H9 (cell line): ENCODE measurements around the gene GID8. TPM values are rescaled to one million over a fixed set of nuclear protein-coding genes. Genes with fewer than 3 reads are reported as not detected.

ENCODE experiments used
- DNase-seq: peaks from one replicate; pipeline ENCODE4 v3.0.0-alpha.2; 2017
- H2AFZ ChIP-seq: one replicate; pipeline ENCODE4 v1.6.1; 2013; ENCODE audit warnings: mild to moderate bottlenecking, low read length, control low read depth, moderate library complexity
- H2AK5ac ChIP-seq: 2 replicates; pipeline ENCODE4 v1.6.1; 2013; ENCODE audit warnings: low read length, control low read depth, mixed read lengths; ENCODE audit not compliant: insufficient read length
- H2BK120ac ChIP-seq: one replicate; pipeline ENCODE4 v1.6.1; 2013; ENCODE audit warnings: low read depth, mild to moderate bottlenecking, low read length, control low read depth, inconsistent platforms; ENCODE audit not compliant: poor library complexity, severe bottlenecking
- H2BK12ac ChIP-seq: 2 replicates; pipeline ENCODE4 v1.6.1; 2013; ENCODE audit warnings: low read length, control low read depth, mixed read lengths, low read depth; ENCODE audit not compliant: insufficient read length
- H2BK15ac ChIP-seq: 2 replicates; pipeline ENCODE4 v1.6.1; 2013; ENCODE audit warnings: low read depth, low read length, control low read depth
- H2BK20ac ChIP-seq: one replicate; pipeline ENCODE4 v1.6.1; 2013; ENCODE audit warnings: low read depth, mild to moderate bottlenecking, low read length, control low read depth, inconsistent platforms; ENCODE audit not compliant: poor library complexity, severe bottlenecking
- H2BK5ac ChIP-seq: 2 replicates; pipeline ENCODE4 v1.6.1; 2013; ENCODE audit warnings: low read length, control low read depth, mixed read lengths; ENCODE audit not compliant: insufficient read length
- H3K14ac ChIP-seq: 2 replicates; pipeline ENCODE4 v1.6.1; 2013; ENCODE audit warnings: low read length, control low read depth; ENCODE audit not compliant: insufficient read depth
- H3K18ac ChIP-seq: 2 replicates; pipeline ENCODE4 v1.6.1; 2013; ENCODE audit warnings: low read depth, mild to moderate bottlenecking, mixed read lengths, low read length, control low read depth; ENCODE audit not compliant: insufficient read length
- H3K23ac ChIP-seq: 2 replicates; pipeline ENCODE4 v1.6.1; 2013; ENCODE audit warnings: low read length, control low read depth, mixed read lengths, low read depth; ENCODE audit not compliant: insufficient read length
- H3K23me2 ChIP-seq: 2 replicates; pipeline ENCODE4 v1.6.1; 2013; ENCODE audit warnings: low read depth, mild to moderate bottlenecking, mixed read lengths, low read length, control low read depth; ENCODE audit not compliant: insufficient read length, poor library complexity, severe bottlenecking
- H3K27ac ChIP-seq: 2 replicates; pipeline ENCODE4 v1.5.1; 2013; ENCODE audit warnings: low read length, control low read depth, mixed read lengths, low read depth; ENCODE audit not compliant: insufficient read length
- H3K27me3 ChIP-seq: 2 replicates; pipeline ENCODE4 v1.6.1; 2013; ENCODE audit warnings: low read length, control low read depth, inconsistent platforms; ENCODE audit not compliant: insufficient read depth
- H3K4ac ChIP-seq: 2 replicates; pipeline ENCODE4 v1.6.1; 2013; ENCODE audit warnings: low read depth, mild to moderate bottlenecking, control low read depth, inconsistent platforms, low read length, moderate library complexity
- H3K4me1 ChIP-seq: 2 replicates; pipeline ENCODE4 v1.6.1; 2013; ENCODE audit warnings: low read length, control low read depth, inconsistent platforms; ENCODE audit not compliant: insufficient read depth
- H3K4me2 ChIP-seq: 2 replicates; pipeline ENCODE4 v1.6.1; 2013; ENCODE audit warnings: low read length, control low read depth, mixed read lengths; ENCODE audit not compliant: insufficient read length, insufficient read depth
- H3K56ac ChIP-seq: 2 replicates; pipeline ENCODE4 v1.6.1; 2013; ENCODE audit warnings: low read depth, mild to moderate bottlenecking, mixed read lengths, low read length, control low read depth; ENCODE audit not compliant: insufficient read length
- H3K79me1 ChIP-seq: 2 replicates; pipeline ENCODE4 v1.6.1; 2013; ENCODE audit warnings: low read depth, mild to moderate bottlenecking, moderate library complexity, low read length, control low read depth, inconsistent platforms; ENCODE audit not compliant: insufficient read depth, poor library complexity, severe bottlenecking
- H3K79me2 ChIP-seq: 2 replicates; pipeline ENCODE4 v1.6.1; 2013; ENCODE audit warnings: low read length, control low read depth, inconsistent platforms; ENCODE audit not compliant: insufficient read depth
- H3K9ac ChIP-seq: 2 replicates; pipeline ENCODE4 v1.6.1; 2013; ENCODE audit warnings: low read length, control low read depth, mixed read lengths; ENCODE audit not compliant: insufficient read length; ENCODE audit errors: extremely low read depth
- H3K9me3 ChIP-seq: one replicate; pipeline ENCODE4 v1.6.1; 2013; ENCODE audit warnings: low read depth, low read length, inconsistent platforms; ENCODE audit not compliant: control insufficient read depth
- H3T11ph ChIP-seq: one replicate; pipeline ENCODE4 v1.6.1; 2013; ENCODE audit warnings: mild to moderate bottlenecking, low read length, control low read depth, inconsistent platforms
- H4K20me1 ChIP-seq: one replicate; pipeline ENCODE4 v1.6.1; 2013; ENCODE audit not compliant: control insufficient read depth, insufficient read length, insufficient read depth
- H4K5ac ChIP-seq: 2 replicates; pipeline ENCODE4 v1.6.1; 2013; ENCODE audit warnings: low read depth, mild to moderate bottlenecking, mixed read lengths, low read length, control low read depth; ENCODE audit not compliant: insufficient read length
- H4K8ac ChIP-seq: replicated peaks from 2 replicates; pipeline ENCODE4 v1.6.1; 2013; ENCODE audit warnings: low read length, control low read depth, mixed read lengths, low read depth; ENCODE audit not compliant: insufficient read length
- H4K91ac ChIP-seq: 2 replicates; pipeline ENCODE4 v1.6.1; 2013; ENCODE audit warnings: low read depth, mild to moderate bottlenecking, moderate library complexity, mixed read lengths, low read length, control low read depth; ENCODE audit not compliant: insufficient read length
- H3K27ac Mint-ChIP-seq, 3 experiments: 2 replicates in 2 of 3; 3 replicates in 1 of 3; pipeline ENCODE4 v1.8.0; 2020 to 2021; ENCODE audit warnings: mixed read lengths in 3 of 3, mild to moderate bottlenecking in 1 of 3, moderate library complexity in 1 of 3
- H3K27me3 Mint-ChIP-seq: 2 replicates; pipeline ENCODE4 v1.8.0; 2021; ENCODE audit warnings: low read depth, mild to moderate bottlenecking, moderate library complexity, mixed read lengths
- H3K36me3 Mint-ChIP-seq, 3 experiments: 2 replicates in 2 of 3; 3 replicates in 1 of 3; pipeline ENCODE4 v1.8.0; 2020 to 2021; ENCODE audit warnings: low read depth in 3 of 3, mixed read lengths in 3 of 3; ENCODE audit not compliant: insufficient read depth in 1 of 3
- H3K4me1 Mint-ChIP-seq, 2 experiments: 2 replicates each; pipeline ENCODE4 v1.8.0; 2020; ENCODE audit warnings: mixed read lengths in 2 of 2
- H3K4me3 Mint-ChIP-seq, 2 experiments: 2 replicates in 1 of 2; 3 replicates in 1 of 2; pipeline ENCODE4 v1.8.0; 2020 to 2021; ENCODE audit warnings: mild to moderate bottlenecking in 2 of 2, mixed read lengths in 2 of 2, moderate library complexity in 1 of 2
- H3K9me3 Mint-ChIP-seq, 2 experiments: 2 replicates in 1 of 2; 3 replicates in 1 of 2; pipeline ENCODE4 v1.8.0; 2020; ENCODE audit warnings: mild to moderate bottlenecking in 2 of 2, mixed read lengths in 2 of 2, moderate library complexity in 1 of 2
- WGBS: extraction: QIAGEN DNeasy Blood & Tissue Kit; methylation state at CpG from one replicate; pipeline ENCODE4 v1.1.7; 2013; ENCODE audit warnings: missing lambda C conversion rate, low lambda C conversion rate, mixed read lengths; ENCODE audit not compliant: insufficient read length; ENCODE audit errors: extremely low coverage; 5-methylcytosine and 5-hydroxymethylcytosine counted together
- total RNA-seq: library from RNA; stranded (reverse); gene quantifications from 2 replicates; pipeline ENCODE4 v1.2.1, GENCODE V29; 2021
- TF ChIP-seq, protein P1 (sequence below): fragments of 200-600 bp; sonication (generic); conservative IDR thresholded peaks from 3 replicates; pipeline ENCODE4 v1.8.0; 2021; ENCODE audit warnings: antibody characterized with exemption, mild to moderate bottlenecking

The GID8 gene
- total RNA-seq, 1 experiment from 2014 or later: 60.9 TPM

DNA sequence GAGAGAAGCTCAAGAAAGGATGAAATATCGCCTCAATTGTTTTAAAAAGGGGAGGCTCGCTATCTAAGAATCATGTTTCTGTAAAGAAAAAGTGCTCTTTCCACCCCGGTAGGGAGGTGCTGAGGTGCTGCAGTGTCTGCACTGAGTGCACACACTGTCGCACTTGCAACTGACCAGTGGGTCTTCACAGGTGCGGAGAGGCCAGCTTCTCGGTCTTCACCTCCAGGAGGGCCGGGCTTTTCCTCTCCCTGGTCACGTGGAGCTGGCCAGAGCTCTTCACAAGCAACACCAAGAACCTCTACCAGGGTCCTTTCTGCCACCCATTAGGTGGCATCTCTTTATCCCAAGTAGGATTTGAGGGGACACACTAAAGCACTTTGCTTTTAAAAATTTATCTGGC is 48.5 kb upstream of the GID8 start:
- Mint-ChIP-seq H3K27me3 (no peaks in the 10 kb centered on the region), H3K9me3 (no peaks in the 10 kb centered on the region), H3K4me1 (peaks cover 18 to 21% of the 10 kb centered on the region in 2 experiments), H3K4me3 (no peak overlapping the region), H3K27ac (no peak overlapping the region), H3K36me3 (peaks cover 67 to 95% (median 69%) of the 10 kb centered on the region in 3 experiments)
- no peak overlapping the region for H3K23ac ChIP-seq
- H3K4ac ChIP-seq: no peak overlapping the region
- no peak overlapping the region for H3T11ph ChIP-seq
- no CpG with 5 or more reads among the region's 8 CpGs for WGBS
- H4K20me1 ChIP-seq: no peaks in the 10 kb centered on the region
- H3K18ac ChIP-seq: no peak overlapping the region
- H3K27me3 ChIP-seq: no peaks in the 10 kb centered on the region
- no peak overlapping the region for H2BK20ac ChIP-seq
- no peak overlapping the region for H3K56ac ChIP-seq
- no peak overlapping the region for H2BK12ac ChIP-seq
- no peak overlapping the region for H3K14ac ChIP-seq
- no peaks in the 10 kb centered on the region for H3K23me2 ChIP-seq
- no peak overlapping the region for H3K27ac ChIP-seq
- H4K91ac ChIP-seq: no peak overlapping the region
- H2BK5ac ChIP-seq: no peak overlapping the region
- H4K8ac ChIP-seq: no peak overlapping the region
- no peak overlapping the region for H2AK5ac ChIP-seq
- no peaks in the 10 kb centered on the region for H3K79me1 ChIP-seq
- H3K9ac ChIP-seq: no peak overlapping the region
- H4K5ac ChIP-seq: no peak overlapping the region
- no peaks in the 10 kb centered on the region; the same call in 1 of the 2 replicates for H3K4me1 ChIP-seq
- H2BK15ac ChIP-seq: no peak overlapping the region
- H3K79me2 ChIP-seq: no peaks in the 10 kb centered on the region
- H2BK120ac ChIP-seq: no peak overlapping the region
- no peak for DNase-seq
- H3K9me3 ChIP-seq: no peaks in the 10 kb centered on the region
- no peak overlapping the region for H3K4me2 ChIP-seq
- TF ChIP-seq, protein P1, sequence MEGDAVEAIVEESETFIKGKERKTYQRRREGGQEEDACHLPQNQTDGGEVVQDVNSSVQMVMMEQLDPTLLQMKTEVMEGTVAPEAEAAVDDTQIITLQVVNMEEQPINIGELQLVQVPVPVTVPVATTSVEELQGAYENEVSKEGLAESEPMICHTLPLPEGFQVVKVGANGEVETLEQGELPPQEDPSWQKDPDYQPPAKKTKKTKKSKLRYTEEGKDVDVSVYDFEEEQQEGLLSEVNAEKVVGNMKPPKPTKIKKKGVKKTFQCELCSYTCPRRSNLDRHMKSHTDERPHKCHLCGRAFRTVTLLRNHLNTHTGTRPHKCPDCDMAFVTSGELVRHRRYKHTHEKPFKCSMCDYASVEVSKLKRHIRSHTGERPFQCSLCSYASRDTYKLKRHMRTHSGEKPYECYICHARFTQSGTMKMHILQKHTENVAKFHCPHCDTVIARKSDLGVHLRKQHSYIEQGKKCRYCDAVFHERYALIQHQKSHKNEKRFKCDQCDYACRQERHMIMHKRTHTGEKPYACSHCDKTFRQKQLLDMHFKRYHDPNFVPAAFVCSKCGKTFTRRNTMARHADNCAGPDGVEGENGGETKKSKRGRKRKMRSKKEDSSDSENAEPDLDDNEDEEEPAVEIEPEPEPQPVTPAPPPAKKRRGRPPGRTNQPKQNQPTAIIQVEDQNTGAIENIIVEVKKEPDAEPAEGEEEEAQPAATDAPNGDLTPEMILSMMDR: no peak
- H2AFZ ChIP-seq: no peak overlapping the region
